HL-60 (cell line): ENCODE measurements around the gene ALDH9A1.
A peak's percentile ranks its signal among the peaks of the same experiment; 100 is the strongest.
"Not testable (repeated sequence)": the region's sequence is repeated elsewhere in the genome, so short reads cannot be mapped to it uniquely, and the experiment has no call there.

Source experiments
- DNase-seq, 2 experiments: peaks; one replicate each; pipeline ENCODE4 v3.0.0-alpha.2; 2010 to 2020; ENCODE audit warnings: low read depth in 1 of 2, low spot score in 1 of 2
- H3K27ac ChIP-seq: fragments of 250-450 bp; sonication (Bioruptor Pico); replicated peaks from 2 replicates; pipeline ENCODE4 v1.5.1; 2020; ENCODE audit warnings: mild to moderate bottlenecking, moderate library complexity
- H3K27me3 ChIP-seq: fragments of 250-450 bp; sonication (Bioruptor Pico); 2 replicates; pipeline ENCODE4 v1.5.1; 2021; ENCODE audit warnings: mild to moderate bottlenecking, moderate library complexity; ENCODE audit not compliant: insufficient read depth, poor library complexity, severe bottlenecking
- H3K4me3 ChIP-seq: replicated peaks from 2 replicates; pipeline ENCODE4 v1.5.1; 2011; ENCODE audit warnings: mild to moderate bottlenecking, control low read depth, low read length; ENCODE audit not compliant: insufficient read depth
- CTCF ChIP-seq: IDR thresholded peaks from one replicate; pipeline ENCODE4 v1.5.1; 2011; ENCODE audit warnings: low read length, control low read depth, inconsistent platforms; ENCODE audit not compliant: insufficient read depth
- GABPA ChIP-seq: IDR thresholded peaks from 2 replicates; pipeline ENCODE4 v1.6.1; 2012; ENCODE audit warnings: low read depth
- POLR2AphosphoS5 ChIP-seq: IDR thresholded peaks from 2 replicates; pipeline ENCODE4 v1.6.1; 2012; ENCODE audit warnings: low read depth
- REST ChIP-seq: IDR thresholded peaks from 2 replicates; pipeline ENCODE4 v1.6.1; 2012; ENCODE audit warnings: low read depth; ENCODE audit not compliant: insufficient replicate concordance
- SPI1 ChIP-seq: IDR thresholded peaks from 2 replicates; pipeline ENCODE4 v1.6.1; 2012; ENCODE audit warnings: low read depth, mild to moderate bottlenecking, borderline replicate concordance
- long read RNA-seq: library from polyadenylated mRNA; unstranded; transcript quantifications from one replicate; pipeline ENCODE4 v2.0.0, GENCODE V29; 2020

The ALDH9A1 gene
- long read RNA-seq, transcript ALDH9A1-201 (11 exons, 2,696 nt), result major isoform, 259 of 281 reads
- long read RNA-seq, partial matches to known transcripts, result 6 of 281 reads
- long read RNA-seq, other reads (novel, unspliced or antisense), result 16 of 281 reads

DNA sequence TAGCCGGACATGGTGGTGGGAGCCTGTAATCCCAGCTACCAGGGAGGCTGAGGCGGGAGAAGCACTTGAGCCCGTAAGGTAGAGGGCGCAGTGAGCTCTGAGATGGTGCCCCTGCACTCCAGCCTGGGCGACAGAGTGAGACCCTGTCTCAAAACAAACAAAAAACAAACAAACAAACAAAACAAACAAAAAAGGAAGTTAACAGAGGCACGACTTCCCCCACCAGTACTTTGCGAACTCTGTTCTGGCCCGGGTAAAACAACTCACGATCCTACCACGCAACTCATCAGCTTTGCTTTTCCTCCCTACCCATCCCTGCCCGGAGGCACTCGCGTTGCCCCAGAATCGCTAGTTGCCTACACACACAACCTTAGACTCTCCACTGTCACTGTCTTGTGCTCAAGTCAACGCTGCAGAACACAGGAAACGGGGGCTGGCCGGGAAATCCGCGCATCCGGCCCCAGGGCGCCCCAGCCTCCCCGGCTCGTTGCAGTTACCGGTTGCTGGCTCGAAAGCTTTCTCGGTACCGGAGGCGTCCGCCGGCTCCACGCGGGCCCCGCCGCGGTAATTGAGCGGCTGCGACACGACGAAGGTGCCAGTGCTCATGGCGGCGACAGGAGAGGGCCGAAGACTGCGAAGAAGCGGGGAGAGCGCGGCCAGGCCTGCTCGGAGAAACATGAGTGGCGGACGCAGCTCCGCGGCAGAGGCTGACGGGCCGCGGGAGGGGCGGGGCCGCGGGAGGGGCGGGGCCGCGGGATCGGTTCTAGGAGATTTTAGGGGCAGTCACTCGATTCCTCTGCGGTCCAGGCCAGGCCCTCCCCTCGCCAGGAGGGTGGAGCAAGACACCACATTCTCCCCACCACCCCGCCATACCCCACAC is at the start of gene ALDH9A1:
Gene ALDH9A1 (minus strand): TSS at position 682 of the 880 bp plus-strand sequence. CDS start 4 bp downstream, at position 678.
- Histone ChIP-seq H3K4me3 (peak within 1 kb of the TSS; percentile 69), H3K27me3 (no peaks in the 10 kb centered on the region), H3K27ac (peak within 1 kb of the TSS; percentile 87)
- TF ChIP-seq CTCF (no peak), SPI1 (no peak), POLR2AphosphoS5 (peak; percentile 84), REST (peak; percentile 48), GABPA (peak; percentile 45; the same call in 1 of the 2 replicates)
- DNase-seq, result peak; percentile 81 to 91

- Histone ChIP-seq H3K4me3 (no peak overlapping the region), H3K27ac (no peak overlapping the region), H3K27me3 (no peaks in the 10 kb centered on the region)
- no peak for DNase-seq
- no peak for TF ChIP-seq SPI1
- no peak for TF ChIP-seq CTCF
- TF ChIP-seq GABPA, result no peak
- no peak for TF ChIP-seq POLR2AphosphoS5
- TF ChIP-seq REST, result no peak
Observed at GRCh38 chr1:165747632-165748447, 49.5 kb upstream of the ALDH9A1 start.

- H3K27me3 ChIP-seq, H3K27ac ChIP-seq, DNase-seq, H3K4me3 ChIP-seq: not testable (repeated sequence)
Observed at GRCh38 chr1:165744913-165745312, 46.6 kb upstream of the ALDH9A1 start.

DNA sequence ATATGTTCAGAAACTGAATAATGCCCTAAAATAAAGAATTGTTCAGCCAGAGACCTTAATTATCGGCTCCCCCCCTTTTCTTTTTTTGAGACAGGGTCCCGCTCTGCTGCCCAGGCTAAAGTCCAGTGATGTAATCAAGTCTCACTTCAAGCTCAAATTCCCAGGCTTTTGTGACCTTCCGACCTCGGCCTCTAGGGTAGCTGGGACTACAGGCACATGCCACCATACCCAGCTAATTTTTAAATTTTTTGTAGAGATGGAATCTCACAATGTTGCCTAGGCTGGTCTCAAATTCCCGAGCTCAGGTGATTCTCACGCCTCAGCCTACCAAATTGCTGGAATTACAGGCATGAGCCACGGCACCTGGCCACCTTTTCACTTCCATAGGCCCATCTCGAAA is 43.8 kb upstream of the ALDH9A1 start:
- H3K4me3 ChIP-seq, result no peak overlapping the region
- H3K27ac ChIP-seq, result no peak overlapping the region
- TF ChIP-seq CTCF (no peak), POLR2AphosphoS5 (no peak), GABPA (no peak), REST (no peak), SPI1 (no peak)
- DNase-seq, result no peak
- no peaks in the 10 kb centered on the region for H3K27me3 ChIP-seq
